RWPE1 (cell line): Measurements from ENCODE around the gene RFNG.

Source experiments
- CTCF ChIA-PET: fragments of 350-600 bp; sonication (Branson Sonifier 250); formaldehyde crosslinking; extraction: SDS; loops from one replicate; lab custom pipeline; 2021; lab: Yijun Ruan, JAX
- POLR2A ChIA-PET: fragments of 400-600 bp; formaldehyde crosslinking; extraction: SDS; loops from one replicate; lab custom pipeline; 2020; ENCODE audit warnings: antibody characterized with exemption; ENCODE audit not compliant: low non-redundant PET; lab: Yijun Ruan, JAX
- DNase-seq: peaks from one replicate; pipeline ENCODE4 v3.0.0; 2012; ENCODE audit warnings: low spot score
- H3K27ac ChIP-seq: fragments of 450-650 bp; 2 replicates; pipeline ENCODE4 v1.5.1; 2017
- CTCF ChIP-seq: fragments of 450-650 bp; conservative IDR thresholded peaks from 2 replicates; pipeline ENCODE4 v1.5.1; 2017; ENCODE audit warnings: low read depth, mild to moderate bottlenecking

The RFNG gene

GRCh38 chr17:82014971-82015310 is 36.7 kb downstream of the RFNG start:
- no peak for DNase-seq
- H3K27ac ChIP-seq = peak overlapping the region; percentile 60
- POLR2A ChIA-PET = no interaction called here
- CTCF ChIA-PET = interaction anchor here (0.6 to 4.1 kb wide), 6 partner anchors 18 to 868 kb away, joined by 3 to 35 read pairs (median 4); partner anchors contain the start of gene NOTUM
- no peak for TF ChIP-seq CTCF

DNA sequence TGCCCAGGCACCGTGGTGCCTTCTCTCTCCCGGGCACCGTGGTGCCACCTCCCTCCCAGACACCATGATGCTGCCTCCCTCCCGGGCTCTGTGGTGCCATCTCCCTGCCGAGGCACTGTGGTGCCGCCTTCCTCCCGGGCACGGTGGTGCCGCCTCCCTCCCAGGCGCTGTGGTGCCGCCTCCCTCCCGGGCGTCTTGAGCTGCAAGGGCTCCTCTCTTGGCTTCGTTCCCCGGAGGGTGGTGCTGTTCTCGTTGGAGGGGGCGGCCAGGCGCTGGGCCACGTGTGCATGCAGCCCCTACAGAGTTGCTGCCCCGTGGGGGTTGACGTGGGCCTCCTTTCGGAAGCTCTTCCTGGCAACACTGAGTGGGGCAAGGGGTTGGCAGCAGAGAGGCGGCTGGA is 37.2 kb downstream of the RFNG start:
- TF ChIP-seq CTCF = peak; percentile 33
- no peak for DNase-seq
- POLR2A ChIA-PET = no interaction called here
- peak overlapping the region; percentile 60 for H3K27ac ChIP-seq
- CTCF ChIA-PET = interaction anchor here (0.6 to 1.2 kb wide), 5 partner anchors 17 to 869 kb away, joined by 3 to 12 read pairs (median 3); partner anchors contain the start of gene NOTUM

GRCh38 chr17:82013772-82014321 is 37.8 kb downstream of the RFNG start:
- ChIA-PET POLR2A (no interaction called here), CTCF (interaction anchor here (0.8 to 4.0 kb wide), 3 partner anchors 10 to 54 kb away, joined by 5 to 20 read pairs (median 12); partner anchors contain the start of gene NOTUM)
- H3K27ac ChIP-seq = peak overlapping the region; percentile 60
- DNase-seq = no peak
- no peak for TF ChIP-seq CTCF

- DNase-seq = no peak
- peak overlapping the region; percentile 60 for H3K27ac ChIP-seq
- ChIA-PET POLR2A (no interaction called here), CTCF (interaction anchor here (0.6 to 4.0 kb wide), 3 partner anchors 9 to 53 kb away, joined by 3 to 20 read pairs (median 5); no protein-coding TSS in a partner anchor)
- TF ChIP-seq CTCF = no peak
Observed at GRCh38 chr17:82013341-82013740, 38.3 kb downstream of the RFNG start.

DNA sequence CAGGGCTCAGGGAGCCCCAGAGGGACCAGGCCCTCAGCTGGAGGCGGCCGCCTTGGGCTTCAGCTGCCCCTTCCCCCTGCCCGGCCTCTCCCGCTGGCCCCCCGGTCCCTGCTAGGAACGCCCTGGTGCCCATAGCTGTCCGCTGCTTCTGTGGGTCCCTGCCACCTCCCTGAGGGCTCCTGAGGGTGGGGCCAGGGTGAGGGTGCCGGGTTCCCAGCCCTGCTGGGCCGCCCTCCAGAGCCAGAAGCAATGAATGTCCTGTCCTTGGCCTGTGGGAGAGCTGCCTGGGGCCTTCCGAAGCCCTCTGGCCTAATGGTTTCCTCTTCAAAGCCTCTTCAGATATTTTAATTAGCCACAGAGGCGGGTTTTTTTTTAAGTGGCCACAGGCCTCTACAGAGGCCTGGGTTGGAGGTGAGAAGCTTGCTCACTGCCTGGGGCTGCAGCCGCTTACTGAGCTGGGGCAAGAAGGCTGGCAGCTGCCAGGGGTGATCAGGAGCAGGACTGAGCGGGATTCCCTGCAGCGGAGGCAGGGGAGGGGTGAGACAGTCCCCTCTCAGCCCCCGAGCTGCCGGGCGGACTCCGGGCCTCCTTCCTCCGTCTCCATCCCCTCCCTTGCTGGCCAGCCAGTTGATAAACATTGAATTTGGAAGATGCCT is 38.8 kb downstream of the RFNG start:
- peak overlapping the region; percentile 60 for H3K27ac ChIP-seq
- ChIA-PET POLR2A (no interaction called here), CTCF (interaction anchor here (0.6 to 4.0 kb wide), 2 partner anchors 51 to 53 kb away, joined by 3 to 20 read pairs; no protein-coding TSS in a partner anchor)
- DNase-seq = no peak
- no peak for TF ChIP-seq CTCF

GRCh38 chr17:82012261-82012639 is 39.4 kb downstream of the RFNG start:
- TF ChIP-seq CTCF = no peak
- CTCF ChIA-PET = interaction anchor here (4.0 kb wide), 1 partner anchor 52 kb away, joined by 20 read pairs; no protein-coding TSS in a partner anchor
- H3K27ac ChIP-seq = peak overlapping the region; percentile 60

More at GRCh38 chr17:82012261-82012639, 39.4 kb downstream of the RFNG start:
- DNase-seq = no peak
- POLR2A ChIA-PET = no interaction called here
